Ishikawa (cell line): ENCODE results near the gene MEGF11.

Experiments used
- CEBPB ChIP-seq: IDR thresholded peaks from 2 replicates; pipeline ENCODE4 v1.6.1; 2012
- CREB1 ChIP-seq: IDR thresholded peaks from 2 replicates; pipeline ENCODE4 v1.6.1; 2012; ENCODE audit warnings: low read depth
- EGR1 ChIP-seq: IDR thresholded peaks from 2 replicates; pipeline ENCODE4 v1.6.1; 2012
- EP300 ChIP-seq: IDR thresholded peaks from 2 replicates; pipeline ENCODE4 v1.6.1; 2012; ENCODE audit warnings: borderline replicate concordance
- FOXM1 ChIP-seq: IDR thresholded peaks from 2 replicates; pipeline ENCODE4 v1.6.1; 2012; ENCODE audit warnings: low read depth, borderline replicate concordance
- MAX ChIP-seq: IDR thresholded peaks from 2 replicates; pipeline ENCODE4 v1.6.1; 2012
- NFIC ChIP-seq: IDR thresholded peaks from 2 replicates; pipeline ENCODE4 v1.6.1; 2012
- RAD21 ChIP-seq: IDR thresholded peaks from 2 replicates; pipeline ENCODE4 v1.6.1; 2012; ENCODE audit warnings: low read depth
- REST ChIP-seq: IDR thresholded peaks from 2 replicates; pipeline ENCODE4 v1.6.1; 2012; ENCODE audit warnings: low read depth, mild to moderate bottlenecking
- TAF1 ChIP-seq: IDR thresholded peaks from 2 replicates; pipeline ENCODE4 v1.6.1; 2012; ENCODE audit warnings: low read depth, mild to moderate bottlenecking
- TCF12 ChIP-seq: IDR thresholded peaks from 2 replicates; pipeline ENCODE4 v1.6.1; 2012; ENCODE audit warnings: low read depth
- TEAD4 ChIP-seq: IDR thresholded peaks from 2 replicates; pipeline ENCODE4 v1.6.1; 2012
- USF1 ChIP-seq: IDR thresholded peaks from 2 replicates; pipeline ENCODE4 v1.6.1; 2012
- YY1 ChIP-seq: IDR thresholded peaks from 2 replicates; pipeline ENCODE4 v1.6.1; 2012; ENCODE audit warnings: low read depth
- ZBTB7A ChIP-seq: IDR thresholded peaks from 2 replicates; pipeline ENCODE4 v1.6.1; 2012; ENCODE audit warnings: low read depth

MEGF11 gene

GRCh38 chr15:66233487-66234415 is 19.8 kb downstream of the MEGF11 start:
- TF ChIP-seq TEAD4 (no peak), USF1 (0 out of 2 replicates have a peak, but pooled peaks have one; percentile 52)

GRCh38 chr15:66232267-66232625 is 21.3 kb downstream of the MEGF11 start:
- TF ChIP-seq CREB1 (no peak), TCF12 (no peak), RAD21 (no peak), USF1 (no peak), MAX (no peak), REST (no peak), TAF1 (no peak), TEAD4 (no peak), ZBTB7A (no peak), NFIC (no peak), EGR1 (no peak), CEBPB (no peak), YY1 (no peak), FOXM1 (no peak), EP300 (no peak)

GRCh38 chr15:66231394-66232266 is 21.9 kb downstream of the MEGF11 start:
- no peak for TF ChIP-seq CREB1
- TF ChIP-seq MAX = no peak
- TF ChIP-seq FOXM1 = no peak
- TF ChIP-seq EGR1 = no peak
- TF ChIP-seq ZBTB7A = no peak
- TF ChIP-seq TAF1 = no peak
- no peak for TF ChIP-seq USF1
- no peak for TF ChIP-seq YY1
- TF ChIP-seq TCF12 = no peak

- TF ChIP-seq FOXM1 (no peak), YY1 (no peak), USF1 (no peak), REST (no peak), TCF12 (no peak), CREB1 (no peak), EGR1 (no peak), CEBPB (no peak), TEAD4 (no peak), RAD21 (no peak), ZBTB7A (no peak), EP300 (no peak), MAX (no peak), NFIC (no peak), TAF1 (no peak)
Measured at GRCh38 chr15:66229790-66230465, 23.6 kb downstream of the MEGF11 start.
